KMS-11 (cell line): ENCODE results near the gene TSHR.

Experiments
- H2AFZ ChIP-seq: fragments of 200-600 bp; sonication (generic); 2 replicates; pipeline ENCODE4 v1.6.1; 2016; ENCODE audit warnings: antibody characterized with exemption, mixed run types, low read depth
- H3K27ac ChIP-seq: fragments of 200-600 bp; sonication (generic); 2 replicates; pipeline ENCODE4 v1.6.1; 2016; ENCODE audit warnings: mild to moderate bottlenecking, mixed run types
- H3K27me3 ChIP-seq: fragments of 200-600 bp; sonication (generic); 2 replicates; pipeline ENCODE4 v1.6.1; 2017; ENCODE audit warnings: mild to moderate bottlenecking, low read depth, mixed run types, moderate library complexity; ENCODE audit not compliant: insufficient read depth
- H3K36me3 ChIP-seq: fragments of 200-600 bp; sonication (generic); 2 replicates; pipeline ENCODE4 v1.6.1; 2017; ENCODE audit warnings: mild to moderate bottlenecking, mixed run types; ENCODE audit not compliant: insufficient read depth
- H3K4me1 ChIP-seq: fragments of 200-600 bp; sonication (generic); 2 replicates; pipeline ENCODE4 v1.6.1; 2016; ENCODE audit warnings: mild to moderate bottlenecking, low read depth, mixed run types; ENCODE audit not compliant: poor library complexity, severe bottlenecking
- H3K4me2 ChIP-seq: fragments of 200-600 bp; sonication (generic); 2 replicates; pipeline ENCODE4 v1.7.0; 2016; ENCODE audit warnings: mild to moderate bottlenecking, mixed run types
- H3K4me3 ChIP-seq: fragments of 200-600 bp; sonication (generic); IDR thresholded peaks from 2 replicates; pipeline ENCODE4 v1.6.1; 2017; ENCODE audit warnings: low read depth, low read length, mixed read lengths; ENCODE audit not compliant: insufficient read depth
- H3K79me2 ChIP-seq: fragments of 200-600 bp; sonication (generic); 2 replicates; pipeline ENCODE4 v1.6.1; 2016; ENCODE audit warnings: low read depth, mixed run types; ENCODE audit not compliant: insufficient read depth
- H3K9ac ChIP-seq: fragments of 200-600 bp; sonication (generic); 2 replicates; pipeline ENCODE4 v1.6.1; 2016; ENCODE audit warnings: mild to moderate bottlenecking, mixed run types
- H4K20me1 ChIP-seq: fragments of 200-600 bp; sonication (generic); 2 replicates; pipeline ENCODE4 v1.6.1; 2016; ENCODE audit warnings: mild to moderate bottlenecking, mixed run types; ENCODE audit not compliant: insufficient read depth
- CTCF ChIP-seq: fragments of 200-600 bp; sonication (generic); conservative IDR thresholded peaks from 2 replicates; pipeline ENCODE4 v1.6.1; 2017; ENCODE audit warnings: low read depth, mild to moderate bottlenecking, antibody characterized with exemption, low read length, moderate library complexity, mixed read lengths

TSHR gene

DNA sequence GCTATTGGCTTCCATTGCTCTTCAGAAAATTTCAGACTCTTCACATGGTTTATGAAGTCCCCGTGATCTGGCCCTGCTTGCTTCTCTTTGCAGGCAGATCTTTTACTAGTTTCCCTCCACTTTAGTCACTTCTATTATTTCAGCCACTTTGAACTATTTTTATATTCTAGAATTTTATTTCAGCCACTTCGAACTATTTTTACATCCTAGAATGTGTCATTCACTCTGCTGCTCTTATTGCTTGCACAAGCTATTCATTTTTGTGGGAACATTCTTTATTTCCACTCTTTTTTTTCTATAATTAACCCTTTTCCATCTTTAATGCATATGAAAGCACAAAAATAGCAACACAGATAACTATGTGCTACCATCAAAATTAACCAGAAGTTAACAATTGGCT is 24.5 kb downstream of the TSHR start:
- no peaks in the 10 kb centered on the region for H4K20me1 ChIP-seq
- no peaks in the 10 kb centered on the region for H3K36me3 ChIP-seq
- no peaks in the 10 kb centered on the region for H3K27me3 ChIP-seq
- no peak for TF ChIP-seq CTCF
- H3K27ac ChIP-seq = no peak overlapping the region
- H3K4me1 ChIP-seq = peaks cover 40% of the 10 kb centered on the region
- H3K79me2 ChIP-seq = no peaks in the 10 kb centered on the region
- H3K4me3 ChIP-seq = no peak overlapping the region
- no peak overlapping the region for H3K9ac ChIP-seq
- H3K4me2 ChIP-seq = no peak overlapping the region
- H2AFZ ChIP-seq = no peak overlapping the region

GRCh38 chr14:80981156-80981555 is 25.7 kb downstream of the TSHR start:
- peaks cover 49% of the 10 kb centered on the region for H3K4me1 ChIP-seq
- H3K36me3 ChIP-seq = no peaks in the 10 kb centered on the region
- H3K4me3 ChIP-seq = no peak overlapping the region
- no peak for TF ChIP-seq CTCF
- no peak overlapping the region for H3K27ac ChIP-seq
- no peaks in the 10 kb centered on the region for H3K27me3 ChIP-seq
- no peak overlapping the region for H2AFZ ChIP-seq
- H3K79me2 ChIP-seq = no peaks in the 10 kb centered on the region
- no peak overlapping the region for H3K4me2 ChIP-seq
- no peaks in the 10 kb centered on the region for H4K20me1 ChIP-seq
- H3K9ac ChIP-seq = no peak overlapping the region

DNA sequence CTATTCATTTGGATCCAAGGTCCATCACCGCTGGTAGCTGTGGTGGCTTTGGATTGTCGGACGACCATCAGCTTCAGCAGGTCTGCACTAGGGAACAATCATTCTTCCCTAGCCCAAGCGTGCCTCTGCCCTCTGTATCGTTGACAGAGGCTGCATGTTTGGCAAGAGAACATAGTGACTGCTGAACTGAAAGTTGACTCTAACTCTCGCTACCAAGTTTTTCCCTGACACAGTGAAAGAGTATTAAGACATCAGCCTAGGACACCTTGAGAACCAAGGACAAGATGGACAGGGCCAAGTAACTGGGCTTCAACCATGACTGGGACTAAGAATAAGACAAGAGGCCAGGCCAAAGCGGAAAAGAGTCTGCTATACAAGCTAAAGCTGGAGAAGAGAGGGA is 26.3 kb downstream of the TSHR start:
- no peak for TF ChIP-seq CTCF
- Histone ChIP-seq H2AFZ (no peak overlapping the region), H3K4me3 (no peak overlapping the region), H3K4me1 (peaks cover 47% of the 10 kb centered on the region), H3K27me3 (no peaks in the 10 kb centered on the region), H3K4me2 (no peak overlapping the region), H3K27ac (no peak overlapping the region), H3K36me3 (no peaks in the 10 kb centered on the region), H3K79me2 (no peaks in the 10 kb centered on the region), H4K20me1 (no peaks in the 10 kb centered on the region), H3K9ac (no peak overlapping the region)

GRCh38 chr14:80982711-80983110 is 27.3 kb downstream of the TSHR start:
- peaks cover 47% of the 10 kb centered on the region for H3K4me1 ChIP-seq
- H3K79me2 ChIP-seq = no peaks in the 10 kb centered on the region
- H3K4me3 ChIP-seq = no peak overlapping the region
- no peaks in the 10 kb centered on the region for H3K27me3 ChIP-seq
- H3K27ac ChIP-seq = no peak overlapping the region
- TF ChIP-seq CTCF = no peak
- no peak overlapping the region for H2AFZ ChIP-seq
- no peak overlapping the region for H3K4me2 ChIP-seq
- H3K9ac ChIP-seq = no peak overlapping the region
- H4K20me1 ChIP-seq = no peaks in the 10 kb centered on the region
- H3K36me3 ChIP-seq = no peaks in the 10 kb centered on the region
